Eye (tissue), 1 donor: ENCODE data around the gene ZCCHC24.

Experiments used
- DNase-seq: peaks from one replicate; pipeline ENCODE4 v3.0.0-alpha.2; 2015

Gene ZCCHC24

DNA sequence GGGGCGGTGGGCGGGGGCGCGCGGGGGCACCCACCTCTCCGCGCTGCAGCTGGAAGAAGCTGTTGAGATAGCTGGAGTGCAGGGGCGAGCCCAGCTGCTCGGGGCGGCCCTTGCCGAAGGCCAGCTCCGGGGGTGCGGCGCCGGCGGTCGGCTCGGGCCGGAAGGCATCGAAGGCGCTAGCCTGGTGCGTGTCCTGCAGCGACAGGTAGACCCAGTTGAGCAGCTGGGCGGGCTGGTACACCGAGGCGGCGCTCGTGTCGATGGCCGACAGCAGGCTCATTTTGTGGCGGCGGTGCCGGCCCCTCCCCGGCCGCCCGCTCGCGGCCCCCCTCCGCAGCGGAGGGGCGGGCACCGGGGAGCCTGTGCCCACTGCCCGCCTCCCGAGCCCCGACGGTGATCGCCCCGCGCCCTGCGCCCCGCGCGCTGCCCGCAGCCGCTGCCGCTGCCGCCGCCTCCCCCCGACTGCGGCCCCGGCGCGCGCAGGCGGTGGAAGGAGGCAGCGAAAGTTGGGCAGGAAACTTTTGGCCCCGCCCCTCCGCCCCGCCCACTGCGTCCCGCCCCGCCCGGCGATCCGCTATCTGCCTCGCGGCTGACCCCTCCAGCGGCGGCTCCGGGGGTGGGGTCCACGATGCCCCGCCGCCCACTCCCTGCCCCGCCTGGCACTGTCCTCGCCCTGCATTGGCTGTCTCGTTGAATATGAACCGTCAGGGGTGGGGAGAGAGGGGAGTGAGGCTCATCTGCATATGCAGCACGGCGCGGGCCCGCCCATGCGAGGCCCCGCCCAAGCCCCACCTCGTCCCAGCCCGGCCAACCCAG is at the start of gene ZCCHC24:
Gene ZCCHC24 (minus strand): TSS at position 464 of the 816 bp plus-strand sequence. CDS start 184 bp downstream, at position 280.
- DNase-seq: peak; percentile 98

DNA sequence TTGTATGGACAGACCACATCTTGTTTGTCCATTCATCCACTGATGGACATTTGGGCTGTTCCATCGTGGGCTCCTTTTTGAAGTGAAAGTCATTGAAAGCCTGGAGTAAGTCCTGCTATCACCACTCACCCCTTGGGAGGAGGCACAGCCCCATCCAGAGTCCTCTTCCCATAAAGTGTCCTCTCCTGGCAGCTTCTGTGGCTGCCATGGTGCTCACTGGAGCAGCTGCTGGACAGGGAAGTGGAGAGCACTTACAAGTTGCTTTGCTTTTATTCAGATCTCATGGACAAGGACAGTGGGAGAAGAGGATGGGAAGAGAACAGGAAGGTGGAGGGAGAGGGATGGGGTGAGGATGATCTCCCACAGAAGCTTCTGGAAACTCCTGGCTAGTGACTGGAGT is 48.4 kb upstream of the ZCCHC24 start:
- no peak for DNase-seq

DNA sequence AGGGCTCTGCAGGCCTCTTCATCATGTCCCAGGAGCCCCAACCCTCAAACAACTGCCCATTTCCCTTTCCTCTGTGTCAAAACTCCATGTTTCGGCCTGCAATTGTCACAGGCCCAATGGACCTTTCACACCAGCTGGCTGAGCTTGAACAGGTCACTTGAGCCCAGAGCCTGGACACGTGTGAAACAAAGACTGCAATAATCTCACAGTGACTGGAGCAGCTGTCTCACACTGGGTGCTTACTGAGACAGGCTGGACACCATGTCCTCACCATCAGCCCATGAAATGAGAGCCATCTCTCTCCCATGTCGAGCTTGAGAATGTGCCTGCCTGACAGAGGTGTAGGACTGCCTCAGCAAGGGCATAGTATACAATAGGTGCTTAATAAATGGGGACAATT is 47.4 kb upstream of the ZCCHC24 start:
- DNase-seq: no peak

DNA sequence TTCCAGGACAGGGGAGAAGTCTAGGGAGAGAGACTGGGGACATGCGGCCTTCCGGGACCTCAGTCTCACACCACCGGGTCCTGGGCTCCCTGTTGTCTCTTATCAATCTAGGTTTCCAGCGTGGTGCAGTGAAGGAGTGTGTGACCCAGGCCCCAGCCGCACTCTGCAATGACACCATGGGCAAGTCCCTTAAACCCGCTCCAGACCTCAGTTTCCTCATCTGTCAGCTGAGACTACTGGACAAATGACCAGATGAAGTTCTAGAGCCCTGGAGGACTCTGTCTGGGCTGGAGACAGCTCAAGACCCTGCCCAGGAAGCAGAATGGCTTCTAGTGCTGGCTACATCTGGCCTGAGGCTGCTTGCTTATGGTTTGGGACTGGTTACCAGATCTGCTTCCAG is 46.8 kb upstream of the ZCCHC24 start:
- DNase-seq: no peak

- no peak for DNase-seq
Measured at GRCh38 chr10:79491143-79491835, 45.9 kb upstream of the ZCCHC24 start.

GRCh38 chr10:79490400-79491142 is 45.1 kb upstream of the ZCCHC24 start:
- peak; percentile 70 for DNase-seq

DNA sequence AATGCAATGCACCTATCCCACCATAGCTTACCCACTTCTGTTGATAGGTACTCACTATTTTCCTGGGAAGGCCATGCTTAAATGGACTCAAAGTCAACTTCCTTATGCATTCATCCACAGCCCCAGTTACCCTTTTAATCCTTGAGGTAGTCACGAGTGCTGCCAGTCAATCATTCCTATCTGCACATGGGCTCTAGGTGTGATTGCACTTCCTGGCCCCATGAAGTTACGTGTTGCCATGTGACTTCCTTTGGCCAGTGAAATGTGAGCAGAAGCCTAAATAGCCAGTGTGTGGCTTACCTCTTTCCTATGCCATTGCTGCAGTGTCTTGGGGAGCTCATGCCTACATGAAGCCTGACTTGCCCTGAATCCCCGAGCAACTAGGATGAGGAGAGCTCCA is 43.4 kb upstream of the ZCCHC24 start:
- DNase-seq: no peak

- DNase-seq: no peak
Measured at GRCh38 chr10:79488336-79488735, 42.9 kb upstream of the ZCCHC24 start.

DNA sequence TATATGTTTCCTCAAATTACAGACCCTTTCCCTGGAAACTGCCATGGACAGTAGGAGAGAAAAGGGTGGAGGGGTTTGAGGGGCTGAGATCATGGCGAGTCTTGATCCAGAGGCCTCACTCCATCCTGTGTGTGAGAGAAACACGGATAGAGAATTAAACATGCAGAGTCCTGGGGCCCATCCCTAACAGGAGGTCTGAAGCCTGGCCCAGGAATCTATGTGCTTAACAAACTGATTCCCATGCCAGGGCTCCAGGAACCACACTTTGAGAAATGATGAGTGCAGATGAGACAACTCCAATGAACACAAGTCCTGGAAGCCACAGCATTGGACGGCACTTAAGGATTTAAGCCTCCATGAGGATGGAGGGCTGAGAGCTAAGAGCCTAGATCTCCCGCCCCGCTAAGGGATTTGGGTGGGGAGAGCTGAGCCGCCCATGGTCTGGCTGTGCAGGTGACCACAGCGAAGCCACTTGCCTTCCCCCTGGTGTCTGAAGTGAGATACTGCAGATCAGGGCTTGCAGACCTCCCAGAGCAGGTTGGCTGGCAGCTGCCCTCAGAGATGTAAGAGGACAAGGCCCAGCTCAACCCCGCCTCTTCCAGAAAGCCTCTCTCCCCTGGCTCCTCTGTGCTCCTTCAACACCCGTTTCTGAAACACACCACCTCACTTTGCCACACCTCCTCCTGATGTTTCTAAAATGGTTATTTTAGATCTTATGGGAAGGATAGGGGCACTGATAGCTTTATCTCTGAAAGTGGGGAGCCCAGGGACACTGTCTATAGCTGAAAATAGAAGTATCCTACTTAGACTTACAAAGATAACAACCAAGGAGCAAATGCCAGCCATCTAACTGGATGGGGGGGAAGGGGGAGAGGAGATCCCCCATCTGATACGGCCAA is 42.1 kb upstream of the ZCCHC24 start:
- peak; percentile 82 for DNase-seq

GRCh38 chr10:79484476-79484875 is 39.1 kb upstream of the ZCCHC24 start:
- DNase-seq: no peak

- DNase-seq: no peak
Measured at GRCh38 chr10:79483948-79484347, 38.5 kb upstream of the ZCCHC24 start.

GRCh38 chr10:79483299-79483698 is 37.9 kb upstream of the ZCCHC24 start:
- no peak for DNase-seq

DNA sequence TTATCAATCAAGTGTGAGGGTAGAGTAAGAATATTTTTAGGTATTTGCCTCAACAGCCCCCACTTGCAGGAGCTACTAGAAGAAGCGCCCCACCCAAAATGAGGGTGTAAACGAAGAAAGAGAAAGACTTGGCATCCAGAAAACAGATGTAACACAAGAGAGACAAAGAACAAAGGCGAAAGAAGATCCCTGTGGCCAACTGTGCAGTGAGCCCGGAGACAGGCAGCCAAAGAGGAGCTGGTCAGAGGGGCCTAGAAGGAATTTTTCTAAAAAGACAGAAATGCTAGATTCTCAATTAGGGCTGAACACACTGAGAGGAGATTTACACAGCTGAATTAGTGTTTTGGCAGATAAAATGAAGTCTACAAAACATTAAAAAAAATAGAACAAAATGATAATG is 37.3 kb upstream of the ZCCHC24 start:
- no peak for DNase-seq

- DNase-seq: no peak
Measured at GRCh38 chr10:79482304-79482703, 36.9 kb upstream of the ZCCHC24 start.

GRCh38 chr10:79479283-79479909 is 34.0 kb upstream of the ZCCHC24 start:
- DNase-seq: no peak

- no peak for DNase-seq
Measured at GRCh38 chr10:79477456-79477855, 32.0 kb upstream of the ZCCHC24 start.

DNA sequence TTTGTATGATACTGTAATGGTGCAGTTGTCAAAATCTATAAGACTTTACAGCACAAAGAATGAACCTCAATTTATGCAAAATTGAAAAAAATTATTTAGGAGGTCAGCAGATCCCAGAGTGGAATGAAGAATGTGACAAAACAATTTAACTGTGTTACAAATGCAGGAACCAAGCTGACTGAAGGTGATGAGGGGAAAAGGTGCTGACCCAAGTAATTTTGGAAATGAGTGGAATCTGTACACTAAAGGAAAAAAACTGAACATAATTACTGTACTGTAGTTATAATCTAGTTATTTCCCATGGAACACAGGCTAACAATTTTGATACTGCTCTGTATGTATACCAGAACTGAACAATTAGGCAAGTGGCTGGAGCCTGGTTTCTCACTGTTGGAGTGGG is 31.2 kb upstream of the ZCCHC24 start:
- DNase-seq: no peak

DNA sequence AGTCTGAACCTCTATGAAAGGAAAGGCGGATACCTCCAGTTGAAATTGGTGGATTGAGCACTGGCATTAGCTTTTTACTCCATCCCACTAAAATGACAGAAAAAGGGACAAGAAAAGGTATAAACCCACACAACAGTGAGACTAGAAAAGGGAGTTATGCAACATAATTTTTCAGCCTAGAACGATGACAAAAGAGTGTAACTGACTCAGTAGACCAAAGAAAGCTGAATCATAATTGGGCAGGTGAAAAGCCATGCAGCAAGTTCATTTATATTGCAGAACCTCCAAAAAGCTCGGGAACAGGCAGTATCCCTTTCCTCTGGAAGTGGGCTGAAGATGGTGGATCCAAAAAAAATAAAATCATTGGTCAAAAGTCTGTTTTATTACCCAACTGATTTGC is 30.5 kb upstream of the ZCCHC24 start:
- no peak for DNase-seq

DNA sequence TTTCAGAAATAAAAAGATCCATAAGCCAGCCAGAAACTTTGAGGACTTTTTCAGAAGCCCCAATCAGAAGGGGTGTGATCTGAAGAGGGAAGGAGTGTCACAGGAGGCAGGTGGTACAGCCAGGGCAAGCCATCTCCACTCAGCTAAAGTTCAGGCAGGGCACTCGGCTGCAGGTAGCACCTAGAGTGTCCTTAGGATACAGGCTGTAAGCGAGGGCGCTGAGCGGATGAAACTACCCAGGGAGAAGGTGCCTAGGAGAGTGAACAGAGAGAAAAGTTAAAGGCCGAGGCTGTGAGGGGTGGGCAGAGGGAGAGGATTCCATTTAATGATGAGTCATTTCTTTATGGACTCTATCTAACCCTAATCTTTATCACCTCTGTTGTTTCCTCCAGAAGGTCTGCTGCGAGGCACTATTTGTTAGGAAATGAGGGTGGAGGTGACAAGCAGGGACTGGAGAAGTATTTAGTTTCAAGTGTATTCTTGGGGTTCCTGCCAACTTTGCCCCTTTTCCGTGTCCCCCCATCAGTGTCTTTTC is 29.8 kb upstream of the ZCCHC24 start:
- DNase-seq: no peak

- DNase-seq: no peak
Measured at GRCh38 chr10:79473496-79474095, 28.2 kb upstream of the ZCCHC24 start.

DNA sequence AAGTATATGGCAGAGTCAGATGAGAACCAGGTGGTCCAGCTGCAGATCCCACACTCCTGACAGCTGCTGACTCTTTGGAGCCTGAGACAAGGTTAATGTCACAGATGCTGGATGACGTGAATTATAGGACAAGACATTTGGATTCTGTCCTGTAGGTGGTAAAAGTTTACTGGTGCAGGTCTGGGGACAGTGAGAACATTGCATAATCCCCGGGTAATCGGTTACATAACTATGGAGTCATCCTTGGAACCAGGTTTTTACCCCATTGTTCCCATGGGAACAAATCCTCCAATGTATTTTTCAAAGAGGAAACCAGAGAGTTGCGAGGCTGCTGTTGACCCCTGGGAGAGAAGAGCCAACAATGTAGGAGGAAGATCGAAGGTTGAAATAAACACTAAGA is 27.5 kb upstream of the ZCCHC24 start:
- no peak for DNase-seq
